SU-DHL-6 (cell line): ENCODE data around the gene SYK.

Source experiments
- H2AFZ ChIP-seq: fragments of 200-600 bp; sonication (generic); 2 replicates; pipeline ENCODE4 v1.6.1; 2014; ENCODE audit warnings: low read depth, mild to moderate bottlenecking, moderate library complexity, mixed read lengths, antibody characterized with exemption, low read length; ENCODE audit not compliant: severe bottlenecking
- H3F3A ChIP-seq: fragments of 200-600 bp; shearing (Covaris generic); 2 replicates; pipeline ENCODE4 v1.6.0; 2016; ENCODE audit warnings: antibody characterized with exemption, mild to moderate bottlenecking; ENCODE audit not compliant: insufficient read depth
- H3K27ac ChIP-seq: fragments of 200-600 bp; sonication (generic); 2 replicates; pipeline ENCODE4 v1.5.1; 2016; ENCODE audit warnings: low read depth, mild to moderate bottlenecking, low read length, moderate library complexity, mixed read lengths
- H3K27me3 ChIP-seq: fragments of 200-600 bp; sonication (generic), shearing (Covaris generic); 2 replicates; pipeline ENCODE4 v1.6.0; 2014; ENCODE audit warnings: mild to moderate bottlenecking, low read length
- H3K36me3 ChIP-seq: fragments of 200-600 bp; sonication (generic); 2 replicates; pipeline ENCODE4 v1.6.1; 2014; ENCODE audit warnings: mild to moderate bottlenecking, low read length, mixed read lengths
- H3K4me2 ChIP-seq: fragments of 300-600, 200-600 bp; shearing (Covaris generic), sonication (generic); 2 replicates; pipeline ENCODE4 v1.6.0; 2014; ENCODE audit warnings: low read length, low read depth, mild to moderate bottlenecking; ENCODE audit not compliant: poor library complexity, severe bottlenecking
- H3K4me3 ChIP-seq: fragments of 200-600 bp; sonication (generic); 2 replicates; pipeline ENCODE4 v1.5.1; 2014; ENCODE audit warnings: antibody characterized with exemption, low read length, mild to moderate bottlenecking, mixed read lengths; ENCODE audit not compliant: insufficient read depth, poor library complexity, severe bottlenecking
- H3K79me2 ChIP-seq: fragments of 200-600 bp; sonication (generic); 2 replicates; pipeline ENCODE4 v1.6.1; 2014; ENCODE audit warnings: mild to moderate bottlenecking, low read length, moderate library complexity; ENCODE audit not compliant: insufficient read depth
- H3K9ac ChIP-seq: fragments of 200-600 bp; sonication (generic); 2 replicates; pipeline ENCODE4 v1.7.0; 2014; ENCODE audit warnings: mild to moderate bottlenecking, low read length
- H3K9me2 ChIP-seq: fragments of 200-600 bp; sonication (generic); replicated peaks from 2 replicates; pipeline ENCODE4 v1.6.1; 2014; ENCODE audit warnings: low read length; ENCODE audit not compliant: insufficient read depth
- H3K9me3 ChIP-seq: fragments of 200-600 bp; sonication (generic); 2 replicates; pipeline ENCODE4 v1.6.1; 2014; ENCODE audit warnings: low read length, mixed read lengths; ENCODE audit not compliant: insufficient read depth
- H4K20me1 ChIP-seq: fragments of 200-600 bp; sonication (generic); 2 replicates; pipeline ENCODE4 v1.6.1; 2014; ENCODE audit warnings: low read depth, mild to moderate bottlenecking, antibody characterized with exemption, low read length, moderate library complexity, mixed read lengths
- EZH2phosphoT487 ChIP-seq: fragments of 200-600 bp; sonication (generic), shearing (Covaris generic); conservative IDR thresholded peaks from 2 replicates; pipeline ENCODE4 v1.6.1; 2018; ENCODE audit warnings: mild to moderate bottlenecking, antibody characterized with exemption, low read length, moderate library complexity, mixed read lengths
- TF ChIP-seq, protein P1 (sequence below): fragments of 200-600 bp; sonication (generic); IDR thresholded peaks from one replicate; pipeline ENCODE4 v1.5.1; 2017; ENCODE audit warnings: antibody characterized with exemption, mild to moderate bottlenecking, low read length, moderate library complexity; ENCODE audit not compliant: insufficient read depth, poor library complexity, severe bottlenecking

Gene SYK

DNA sequence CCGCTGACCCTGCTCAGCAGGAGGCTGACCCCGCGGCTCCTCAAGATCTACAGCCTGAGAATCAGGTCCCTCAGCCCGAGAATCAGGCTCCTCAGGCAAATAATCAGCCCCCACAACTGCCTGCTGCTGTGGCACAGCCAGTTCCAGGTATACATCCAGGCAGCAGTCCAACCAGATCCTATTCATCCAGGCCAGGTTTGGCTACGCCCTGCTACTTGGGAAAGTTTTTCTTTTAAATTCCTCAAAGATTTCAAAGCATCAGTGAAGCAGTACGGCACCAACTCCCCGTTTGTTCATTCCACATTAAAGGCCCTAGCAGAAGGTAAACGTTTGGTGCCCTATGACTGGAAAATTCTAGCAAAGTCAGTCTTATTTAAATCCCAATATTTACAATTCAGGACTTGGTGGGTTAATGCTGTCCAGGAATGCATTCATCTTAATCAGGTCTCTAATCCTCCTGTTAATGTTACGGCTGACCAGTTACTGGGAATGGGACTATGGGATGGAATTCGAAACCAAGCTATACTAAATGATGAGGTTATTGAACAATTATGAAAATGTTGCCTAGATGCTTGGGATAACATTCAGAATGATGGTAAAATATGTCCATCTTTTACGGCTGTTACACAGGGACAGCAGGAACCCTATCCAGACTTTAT is 102.3 kb downstream of the SYK start:
- Histone ChIP-seq H2AFZ (no peak overlapping the region), H3K79me2 (no peaks in the 10 kb centered on the region), H3K4me3 (no peak overlapping the region), H4K20me1 (no peaks in the 10 kb centered on the region), H3K27me3 (no peaks in the 10 kb centered on the region), H3K9me2 (no peaks in the 10 kb centered on the region), H3K27ac (no peak overlapping the region), H3F3A (no peaks in the 10 kb centered on the region), H3K9me3 (no peaks in the 10 kb centered on the region), H3K4me2 (no peak overlapping the region), H3K36me3 (no peaks in the 10 kb centered on the region), H3K9ac (no peak overlapping the region)
- TF ChIP-seq, protein P1, sequence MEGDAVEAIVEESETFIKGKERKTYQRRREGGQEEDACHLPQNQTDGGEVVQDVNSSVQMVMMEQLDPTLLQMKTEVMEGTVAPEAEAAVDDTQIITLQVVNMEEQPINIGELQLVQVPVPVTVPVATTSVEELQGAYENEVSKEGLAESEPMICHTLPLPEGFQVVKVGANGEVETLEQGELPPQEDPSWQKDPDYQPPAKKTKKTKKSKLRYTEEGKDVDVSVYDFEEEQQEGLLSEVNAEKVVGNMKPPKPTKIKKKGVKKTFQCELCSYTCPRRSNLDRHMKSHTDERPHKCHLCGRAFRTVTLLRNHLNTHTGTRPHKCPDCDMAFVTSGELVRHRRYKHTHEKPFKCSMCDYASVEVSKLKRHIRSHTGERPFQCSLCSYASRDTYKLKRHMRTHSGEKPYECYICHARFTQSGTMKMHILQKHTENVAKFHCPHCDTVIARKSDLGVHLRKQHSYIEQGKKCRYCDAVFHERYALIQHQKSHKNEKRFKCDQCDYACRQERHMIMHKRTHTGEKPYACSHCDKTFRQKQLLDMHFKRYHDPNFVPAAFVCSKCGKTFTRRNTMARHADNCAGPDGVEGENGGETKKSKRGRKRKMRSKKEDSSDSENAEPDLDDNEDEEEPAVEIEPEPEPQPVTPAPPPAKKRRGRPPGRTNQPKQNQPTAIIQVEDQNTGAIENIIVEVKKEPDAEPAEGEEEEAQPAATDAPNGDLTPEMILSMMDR = no peak
- no peak for TF ChIP-seq EZH2phosphoT487

DNA sequence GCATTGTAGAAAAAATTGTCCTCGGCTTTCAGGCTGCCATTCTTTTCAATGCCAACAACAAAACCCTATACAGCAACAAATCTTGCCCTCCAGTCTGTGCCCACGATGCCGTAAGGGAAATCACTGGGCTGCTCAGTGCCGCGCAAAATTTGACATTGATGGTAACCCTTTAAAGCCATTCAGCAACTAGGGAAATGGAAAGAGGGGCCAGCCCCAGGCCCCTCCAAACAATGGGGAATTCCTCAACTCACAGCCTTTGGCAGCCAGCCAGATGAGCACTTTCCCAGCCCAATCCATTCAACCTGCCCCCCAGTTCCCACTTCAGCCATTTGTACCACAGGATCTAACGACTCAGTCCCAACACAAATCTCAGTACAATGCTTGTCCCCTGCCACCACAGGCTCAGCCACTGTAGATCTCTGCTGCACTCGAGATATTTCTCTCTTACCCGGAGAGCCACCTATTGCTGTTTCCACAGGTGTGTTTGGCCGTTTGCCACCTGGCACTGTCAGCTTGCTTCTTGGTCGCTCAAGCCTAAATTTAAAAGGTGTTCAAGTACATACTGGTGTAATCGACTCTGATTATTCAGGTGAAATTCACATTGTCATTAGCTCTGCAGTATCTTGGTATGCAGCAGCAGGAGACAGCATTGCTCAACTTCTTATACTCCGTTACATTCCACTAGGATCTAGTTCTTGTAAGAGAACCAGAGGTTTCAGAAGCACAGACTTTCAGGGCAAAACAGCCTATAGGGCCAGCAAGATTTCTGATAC is 103.3 kb downstream of the SYK start:
- no peaks in the 10 kb centered on the region for H3K27me3 ChIP-seq
- H3K9me3 ChIP-seq = no peaks in the 10 kb centered on the region
- H3K4me3 ChIP-seq = no peak overlapping the region
- no peaks in the 10 kb centered on the region for H3K36me3 ChIP-seq
- H3F3A ChIP-seq = no peaks in the 10 kb centered on the region
- H3K9me2 ChIP-seq = no peaks in the 10 kb centered on the region
- H2AFZ ChIP-seq = no peak overlapping the region
- no peaks in the 10 kb centered on the region for H4K20me1 ChIP-seq
- no peak overlapping the region for H3K27ac ChIP-seq
- H3K79me2 ChIP-seq = no peaks in the 10 kb centered on the region
- no peak for TF ChIP-seq EZH2phosphoT487
- TF ChIP-seq, protein P1 = no peak
- no peak overlapping the region for H3K9ac ChIP-seq
- H3K4me2 ChIP-seq = no peak overlapping the region

DNA sequence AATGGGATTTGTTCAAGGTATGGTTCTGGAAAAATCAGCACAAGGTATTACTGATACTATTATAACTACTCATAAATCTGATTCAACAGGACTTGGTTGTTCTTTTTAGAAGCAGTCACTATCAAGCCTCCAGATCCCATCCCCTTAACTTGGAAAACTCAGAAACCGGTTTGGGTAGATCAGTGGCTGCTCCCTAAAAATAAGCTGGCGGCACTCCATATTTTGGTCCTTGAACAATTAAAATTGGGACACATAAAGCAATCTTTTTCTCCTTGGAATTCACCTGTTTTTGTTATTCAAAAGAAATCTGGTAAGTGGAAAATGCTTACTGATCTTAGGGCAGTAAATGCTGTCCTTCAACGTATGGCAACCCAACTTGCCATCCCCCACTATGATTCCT is 104.2 kb downstream of the SYK start:
- Histone ChIP-seq H3K36me3 (no peaks in the 10 kb centered on the region), H3K4me3 (no peak overlapping the region), H2AFZ (no peak overlapping the region), H3K27ac (no peak overlapping the region), H3K27me3 (no peaks in the 10 kb centered on the region), H3F3A (no peaks in the 10 kb centered on the region), H3K9ac (no peak overlapping the region), H4K20me1 (no peaks in the 10 kb centered on the region), H3K9me2 (no peaks in the 10 kb centered on the region), H3K79me2 (no peaks in the 10 kb centered on the region), H3K4me2 (no peak overlapping the region), H3K9me3 (no peaks in the 10 kb centered on the region)
- TF ChIP-seq, protein P1 = no peak
- no peak for TF ChIP-seq EZH2phosphoT487
